Stimulated activated CD4-positive, alpha-beta T cell treated with anti-CD3 and anti-CD28 coated beads, Interleukin-12 subunit alpha, Interleukin-12 subunit beta, amount 100 ng/mL, for 48 hours (primary cell): Measurements from ENCODE around the gene CD4.
A peak's percentile ranks its signal among the peaks of the same experiment; 100 is the strongest.

ENCODE experiments used
- DNase-seq, 3 donors: peaks; one replicate each; pipeline ENCODE4 v3.0.0-alpha.2; 2020; ENCODE audit warnings: low read depth in 2 of 3, low spot score in 1 of 3

Gene CD4

DNA sequence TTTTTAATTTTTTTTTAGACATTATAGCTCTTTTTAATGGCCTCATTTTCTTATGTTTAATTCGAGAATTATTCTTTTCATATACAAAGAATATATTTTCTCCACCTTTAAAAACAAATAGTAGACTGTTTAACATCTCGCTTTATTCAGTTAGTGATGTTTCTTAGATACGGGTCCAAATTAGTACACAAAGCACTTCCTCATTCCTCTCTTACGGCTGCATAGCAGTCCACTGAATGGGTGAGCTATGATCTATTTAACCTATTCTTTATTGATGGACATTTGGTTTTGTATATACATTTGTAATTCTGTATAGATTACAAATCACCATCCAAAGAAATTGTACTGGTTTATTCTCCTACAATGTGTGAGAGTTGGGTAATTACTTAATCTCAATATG, 24.0 kb downstream of the CD4 start:
- DNase-seq: no peak

DNA sequence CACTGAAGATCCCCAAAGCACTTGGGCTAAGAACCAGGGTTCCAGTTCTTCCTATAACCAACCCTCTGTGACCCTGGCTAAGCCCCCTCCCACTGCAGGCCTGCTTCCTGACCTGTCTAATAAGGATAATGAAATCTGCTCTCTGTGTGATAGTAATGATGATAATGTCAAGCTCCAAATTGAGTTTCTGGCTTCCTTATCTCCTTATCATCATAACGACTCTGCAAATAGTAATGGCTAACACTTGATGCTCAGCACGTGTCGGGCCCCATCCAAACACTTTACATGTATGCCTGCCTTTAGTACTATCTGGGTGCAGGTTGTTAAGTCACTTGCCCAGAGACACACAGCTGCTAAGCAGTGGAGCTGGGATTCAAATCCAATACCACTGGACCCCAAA, 27.3 kb downstream of the CD4 start:
- DNase-seq: no peak

DNA sequence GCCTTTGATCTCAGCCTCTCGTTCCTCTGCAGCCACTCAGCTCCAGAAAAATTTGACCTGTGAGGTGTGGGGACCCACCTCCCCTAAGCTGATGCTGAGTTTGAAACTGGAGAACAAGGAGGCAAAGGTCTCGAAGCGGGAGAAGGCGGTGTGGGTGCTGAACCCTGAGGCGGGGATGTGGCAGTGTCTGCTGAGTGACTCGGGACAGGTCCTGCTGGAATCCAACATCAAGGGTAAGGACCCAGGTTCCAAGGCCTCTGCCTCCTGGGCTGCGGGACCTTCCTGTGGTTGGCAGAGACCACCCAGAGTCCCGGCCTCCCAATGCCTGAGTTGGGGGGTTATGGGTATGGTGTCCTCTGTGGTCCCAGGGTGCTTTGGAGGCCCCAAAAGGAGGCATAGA, 27.8 kb downstream of the CD4 start:
- DNase-seq: no peak

DNA sequence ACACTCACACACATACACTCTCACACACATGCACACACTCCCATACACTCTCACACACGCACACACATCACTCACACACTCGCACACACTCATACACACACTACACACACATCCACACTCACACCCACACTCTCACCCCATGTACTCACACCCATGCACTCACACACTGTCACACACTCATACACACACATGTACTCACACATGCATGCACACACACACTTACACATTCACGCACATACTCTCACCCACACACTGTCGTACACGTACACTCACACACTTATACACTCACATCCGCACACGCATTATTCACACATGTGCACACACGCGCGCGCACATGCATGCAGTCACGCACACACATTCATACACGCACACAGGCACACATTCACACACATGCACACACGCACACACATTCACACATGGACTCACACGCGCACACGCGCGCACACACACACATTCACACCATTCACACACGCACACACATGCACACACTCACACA, 28.4 kb downstream of the CD4 start:
- DNase-seq: no peak

DNA sequence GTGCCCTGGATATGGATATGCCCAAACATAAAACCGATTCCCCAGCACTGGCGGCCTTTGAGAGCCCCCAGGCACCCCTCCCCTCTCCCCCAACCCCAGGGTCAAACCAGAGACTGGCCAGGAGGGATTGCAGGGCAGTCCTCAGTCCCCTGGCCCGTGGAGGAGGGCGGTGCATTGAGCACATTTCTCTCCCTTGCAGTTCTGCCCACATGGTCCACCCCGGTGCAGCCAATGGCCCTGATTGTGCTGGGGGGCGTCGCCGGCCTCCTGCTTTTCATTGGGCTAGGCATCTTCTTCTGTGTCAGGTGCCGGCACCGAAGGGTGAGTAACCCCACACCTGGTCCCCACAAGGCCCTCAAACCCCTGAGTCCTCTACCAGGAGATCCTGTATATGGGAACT, 28.9 kb downstream of the CD4 start:
- DNase-seq: no peak

- no peak for DNase-seq
Observed at GRCh38 chr12:6818645-6819044, 29.3 kb downstream of the CD4 start.

GRCh38 chr12:6819106-6820030, 30.0 kb downstream of the CD4 start:
- DNase-seq: no peak

- DNase-seq: no peak
Observed at GRCh38 chr12:6820166-6820565, 30.8 kb downstream of the CD4 start.

DNA sequence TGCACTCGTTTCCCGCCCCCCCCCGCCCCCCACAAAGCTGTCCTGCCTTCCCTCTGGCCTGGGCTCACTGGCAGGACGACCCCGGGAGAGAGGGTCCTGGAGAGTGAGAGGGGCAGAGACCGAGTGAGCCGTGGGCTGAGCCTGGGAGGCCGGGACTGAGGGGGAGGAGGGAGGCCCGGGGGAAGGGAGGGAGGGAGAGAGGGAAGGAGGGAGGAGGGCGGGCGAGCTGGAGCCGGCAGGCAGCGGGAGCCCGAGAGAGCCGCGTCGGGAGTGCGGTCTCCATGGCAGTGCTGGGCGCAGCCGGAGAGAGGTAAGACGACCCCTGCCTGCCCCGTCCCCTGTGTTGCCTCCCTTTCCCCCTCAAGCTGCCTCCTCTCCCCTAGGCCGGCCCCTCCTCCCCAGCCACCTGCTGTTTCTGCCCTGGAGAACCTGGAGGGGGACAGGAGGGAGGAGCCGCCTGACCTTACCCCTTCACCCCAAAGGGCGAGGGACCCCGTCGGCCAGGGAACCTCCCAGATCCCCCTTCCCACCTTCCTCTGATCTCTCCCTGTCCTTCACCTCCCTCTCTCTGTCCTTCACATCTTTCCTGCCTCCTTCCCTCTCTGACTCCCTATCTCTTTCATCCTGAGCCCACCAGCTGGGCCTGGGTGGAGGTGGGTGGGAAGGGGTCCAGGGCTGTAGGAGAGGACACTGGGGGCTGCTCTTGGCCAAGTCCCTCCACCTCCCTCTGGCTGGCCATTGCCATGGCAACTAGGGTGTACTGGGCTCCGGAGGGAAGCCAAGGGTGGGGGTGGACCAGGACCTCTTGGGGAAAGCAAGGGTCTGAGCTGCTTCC, 32.5 kb downstream of the CD4 start, which contains the start of gene GPR162:
GPR162 (plus strand) TSS at position 231 of the 835 bp plus-strand sequence. CDS start 2,078 bp downstream, outside the sequence.
- DNase-seq: no peak

GRCh38 chr12:6822426-6823135, 33.3 kb downstream of the CD4 start:
- DNase-seq: no peak

- DNase-seq: no peak
Observed at GRCh38 chr12:6823182-6824084, 34.1 kb downstream of the CD4 start.

- no peak for DNase-seq
Observed at GRCh38 chr12:6824085-6824775, 34.9 kb downstream of the CD4 start.

DNA sequence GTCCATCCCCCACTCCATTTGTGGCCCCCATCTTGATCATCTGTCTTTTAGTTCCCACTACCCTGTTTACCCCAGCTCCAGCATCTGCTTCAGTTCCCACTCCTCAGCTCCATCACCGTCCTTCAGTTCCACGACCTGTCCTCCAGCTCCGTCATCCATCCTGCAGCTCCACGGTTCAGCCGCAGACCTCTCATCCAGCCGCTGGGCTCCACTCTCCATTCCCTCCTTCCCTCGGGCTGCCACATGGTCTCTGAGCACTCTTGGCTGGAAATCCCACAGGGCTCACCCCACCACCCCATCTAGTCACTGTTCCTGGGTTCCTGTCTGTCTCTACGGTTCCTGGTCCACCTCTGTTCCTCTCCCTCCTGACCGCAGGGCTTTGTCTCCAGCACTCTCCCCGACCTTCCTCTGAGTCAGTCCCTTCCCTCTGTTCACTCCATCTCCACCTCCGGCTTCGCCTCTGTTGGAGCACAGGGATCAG, 35.6 kb downstream of the CD4 start:
- no peak for DNase-seq

DNA sequence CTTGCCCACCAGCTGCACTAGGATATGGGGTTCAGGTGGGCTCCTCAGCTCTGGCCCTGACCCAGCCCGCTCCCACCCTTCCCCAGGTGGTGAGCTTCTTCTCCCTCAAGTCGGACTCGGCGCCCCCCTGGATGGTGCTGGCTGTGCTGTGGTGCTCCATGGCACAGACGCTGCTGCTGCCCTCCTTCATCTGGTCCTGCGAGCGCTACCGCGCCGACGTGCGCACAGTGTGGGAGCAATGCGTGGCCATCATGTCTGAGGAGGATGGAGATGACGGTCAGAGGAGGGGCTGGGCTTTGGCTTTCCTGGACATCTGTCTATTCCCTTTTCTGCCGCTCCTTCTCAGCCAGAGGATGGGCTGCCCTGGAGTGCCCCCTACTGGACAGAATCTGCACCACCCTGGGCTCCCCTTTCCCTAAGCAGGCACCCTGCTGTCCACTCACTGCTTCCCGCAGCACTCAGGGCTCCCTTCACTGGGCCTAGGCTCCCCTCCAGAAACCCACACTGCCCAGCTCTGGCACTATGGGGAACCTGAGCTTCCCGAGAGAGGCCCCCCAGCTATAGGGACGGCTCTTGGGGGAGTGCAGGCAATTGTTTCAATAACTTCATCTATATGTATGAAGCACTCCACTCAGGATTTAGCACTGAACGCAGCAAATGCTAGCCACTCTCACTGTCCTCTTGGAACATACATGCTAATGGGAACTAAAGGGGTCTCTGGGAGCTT, 36.2 kb downstream of the CD4 start:
- DNase-seq: peak; percentile 74 to 92 (median 79)

GRCh38 chr12:6826125-6826733, 36.9 kb downstream of the CD4 start:
- DNase-seq: no peak

- no peak for DNase-seq
Observed at GRCh38 chr12:6826734-6827436, 37.6 kb downstream of the CD4 start.

GRCh38 chr12:6827437-6827911, 38.1 kb downstream of the CD4 start:
- DNase-seq: peak in 2 of 3 donors; percentile 51 to 63
